Right lobe of liver (tissue), 4 donors: ENCODE results near the gene WWC1.
A peak's percentile ranks its signal among the peaks of the same experiment; 100 is the strongest.

Experiments used
- CTCF ChIP-seq, 4 donors: fragments of 200-600 bp in 3 of 4; fragments of 450-650 bp in 1 of 4; IDR thresholded peaks; one replicate each; pipeline versions ENCODE4 v1.5.1 to v1.8.0; 2016 to 2022; ENCODE audit warnings: antibody characterized with exemption in 4 of 4, mild to moderate bottlenecking in 2 of 4
- POLR2A ChIP-seq: fragments of 450-650 bp; IDR thresholded peaks from one replicate; pipeline ENCODE4 v1.6.1; 2017; ENCODE audit warnings: antibody characterized with exemption, mild to moderate bottlenecking
- donor health status: DM: no; HTN: no; CAD: no.
- donor health status: DM: no; HTN: no; CAD: no.
- donor health status: DM: no; HTN: yes; CAD: no.

DNA sequence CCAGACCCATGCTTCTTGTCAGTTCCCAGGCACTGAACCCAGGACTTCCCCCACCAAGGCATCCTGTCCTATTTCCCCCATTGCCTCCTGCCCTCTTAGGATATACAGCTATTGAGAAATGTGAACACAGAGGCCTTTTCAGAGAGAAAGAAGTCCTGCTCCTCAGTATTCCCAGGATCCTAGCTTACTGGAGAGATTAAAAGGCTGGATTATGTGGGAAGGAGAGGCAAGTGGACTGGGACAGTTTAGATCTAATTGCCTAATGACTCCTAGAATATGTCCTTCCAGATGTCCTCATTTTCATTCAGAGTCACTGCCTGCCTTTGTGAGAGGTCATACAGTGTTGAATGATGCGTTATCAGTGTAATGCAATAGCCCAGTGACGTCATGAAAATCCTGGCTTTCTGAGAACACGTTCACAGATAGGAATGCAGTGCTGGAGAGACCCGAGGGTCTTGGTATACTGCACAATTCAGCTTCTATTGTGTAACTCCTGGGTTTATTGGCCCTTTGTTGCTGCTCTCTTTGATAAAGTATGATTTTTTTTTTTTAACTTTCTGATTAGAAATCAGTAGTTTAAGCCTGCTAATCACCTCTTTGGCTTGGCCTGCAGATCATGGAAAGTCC, 26.2 kb downstream of the WWC1 start:
- TF ChIP-seq CTCF (IDR thresholded peaks at IDR 0.05) (no peak), POLR2A (peak; percentile 42)
